Ishikawa (cell line): Measurements from ENCODE around the gene QPCT.

Experiments
- CREB1 ChIP-seq: IDR thresholded peaks from 2 replicates; pipeline ENCODE4 v1.6.1; 2012; ENCODE audit warnings: low read depth
- EP300 ChIP-seq: IDR thresholded peaks from 2 replicates; pipeline ENCODE4 v1.6.1; 2012; ENCODE audit warnings: borderline replicate concordance
- RAD21 ChIP-seq: IDR thresholded peaks from 2 replicates; pipeline ENCODE4 v1.6.1; 2012; ENCODE audit warnings: low read depth
- TAF1 ChIP-seq: IDR thresholded peaks from 2 replicates; pipeline ENCODE4 v1.6.1; 2012; ENCODE audit warnings: low read depth, mild to moderate bottlenecking
- TEAD4 ChIP-seq: IDR thresholded peaks from 2 replicates; pipeline ENCODE4 v1.6.1; 2012
- YY1 ChIP-seq: IDR thresholded peaks from 2 replicates; pipeline ENCODE4 v1.6.1; 2012; ENCODE audit warnings: low read depth
- ZBTB7A ChIP-seq: IDR thresholded peaks from 2 replicates; pipeline ENCODE4 v1.6.1; 2012; ENCODE audit warnings: low read depth
- TF ChIP-seq, protein P1 (sequence below): IDR thresholded peaks from 2 replicates; pipeline ENCODE4 v1.6.1; 2012; ENCODE audit warnings: low read depth, mild to moderate bottlenecking
- TF ChIP-seq, protein P2 (sequence below): IDR thresholded peaks from 2 replicates; pipeline ENCODE4 v1.6.1; 2012

DNA sequence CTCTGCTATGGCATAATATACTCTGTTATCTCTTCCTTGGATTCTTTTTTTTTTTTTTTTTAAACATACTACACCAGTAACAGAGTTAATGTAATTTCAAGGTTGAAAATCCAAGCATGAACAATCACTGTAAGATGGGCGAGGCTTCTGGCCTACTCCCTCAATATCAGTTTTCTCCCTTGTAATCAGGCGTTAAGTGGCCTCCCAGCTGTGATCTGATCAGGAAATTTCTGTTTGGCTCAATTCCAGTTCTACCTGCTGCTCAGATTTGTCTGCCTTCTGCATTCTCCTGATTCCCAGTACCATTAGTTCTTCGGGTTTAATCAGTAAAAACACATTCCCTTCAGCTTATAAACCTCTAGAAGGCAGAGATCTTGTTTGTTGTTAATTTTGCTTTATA is 38.4 kb upstream of the QPCT start:
- no peak for TF ChIP-seq TAF1
- TF ChIP-seq, protein P1, sequence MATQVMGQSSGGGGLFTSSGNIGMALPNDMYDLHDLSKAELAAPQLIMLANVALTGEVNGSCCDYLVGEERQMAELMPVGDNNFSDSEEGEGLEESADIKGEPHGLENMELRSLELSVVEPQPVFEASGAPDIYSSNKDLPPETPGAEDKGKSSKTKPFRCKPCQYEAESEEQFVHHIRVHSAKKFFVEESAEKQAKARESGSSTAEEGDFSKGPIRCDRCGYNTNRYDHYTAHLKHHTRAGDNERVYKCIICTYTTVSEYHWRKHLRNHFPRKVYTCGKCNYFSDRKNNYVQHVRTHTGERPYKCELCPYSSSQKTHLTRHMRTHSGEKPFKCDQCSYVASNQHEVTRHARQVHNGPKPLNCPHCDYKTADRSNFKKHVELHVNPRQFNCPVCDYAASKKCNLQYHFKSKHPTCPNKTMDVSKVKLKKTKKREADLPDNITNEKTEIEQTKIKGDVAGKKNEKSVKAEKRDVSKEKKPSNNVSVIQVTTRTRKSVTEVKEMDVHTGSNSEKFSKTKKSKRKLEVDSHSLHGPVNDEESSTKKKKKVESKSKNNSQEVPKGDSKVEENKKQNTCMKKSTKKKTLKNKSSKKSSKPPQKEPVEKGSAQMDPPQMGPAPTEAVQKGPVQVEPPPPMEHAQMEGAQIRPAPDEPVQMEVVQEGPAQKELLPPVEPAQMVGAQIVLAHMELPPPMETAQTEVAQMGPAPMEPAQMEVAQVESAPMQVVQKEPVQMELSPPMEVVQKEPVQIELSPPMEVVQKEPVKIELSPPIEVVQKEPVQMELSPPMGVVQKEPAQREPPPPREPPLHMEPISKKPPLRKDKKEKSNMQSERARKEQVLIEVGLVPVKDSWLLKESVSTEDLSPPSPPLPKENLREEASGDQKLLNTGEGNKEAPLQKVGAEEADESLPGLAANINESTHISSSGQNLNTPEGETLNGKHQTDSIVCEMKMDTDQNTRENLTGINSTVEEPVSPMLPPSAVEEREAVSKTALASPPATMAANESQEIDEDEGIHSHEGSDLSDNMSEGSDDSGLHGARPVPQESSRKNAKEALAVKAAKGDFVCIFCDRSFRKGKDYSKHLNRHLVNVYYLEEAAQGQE = no peak
- no peak for TF ChIP-seq RAD21
- TF ChIP-seq, protein P2, sequence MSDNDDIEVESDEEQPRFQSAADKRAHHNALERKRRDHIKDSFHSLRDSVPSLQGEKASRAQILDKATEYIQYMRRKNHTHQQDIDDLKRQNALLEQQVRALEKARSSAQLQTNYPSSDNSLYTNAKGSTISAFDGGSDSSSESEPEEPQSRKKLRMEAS = no peak
- TF ChIP-seq EP300 = no peak
- no peak for TF ChIP-seq TEAD4
- TF ChIP-seq YY1 = no peak
- no peak for TF ChIP-seq ZBTB7A
- no peak for TF ChIP-seq CREB1
